H1 (cell line): ENCODE results near the gene BABAM2. TPM values are rescaled to one million over a fixed set of nuclear protein-coding genes. Genes with fewer than 3 reads are reported as not detected.

Experiments
- CTCF ChIA-PET: fragments of 300-600 bp; sonication (Branson Sonifier 250); formaldehyde crosslinking; loops from one replicate; lab custom pipeline; 2021; ENCODE audit not compliant: partially characterized antibody; lab: Charles Lee
- POLR2A ChIA-PET: fragments of 300-600 bp; sonication (Branson Sonifier 250); formaldehyde crosslinking; loops from one replicate; lab custom pipeline; 2021; ENCODE audit warnings: inconsistent platforms; ENCODE audit not compliant: partially characterized antibody; lab: Charles Lee
- DNase-seq, 2 experiments: peaks; one replicate each; pipeline versions ENCODE4 v3.0.0 to v3.0.0-alpha.2; 2010 to 2022; ENCODE audit warnings: low spot score in 2 of 2, low read depth in 1 of 2, mixed read lengths in 1 of 2
- FAIRE-seq: peaks from 2 replicates; lab custom pipeline; 2011; peaks lifted over from hg19 to GRCh38; lab: Jason Lieb, UNC
- H2AFZ ChIP-seq: 2 replicates; pipeline ENCODE4 v1.8.1; 2012; ENCODE audit warnings: low read length, inconsistent platforms
- H2AK5ac ChIP-seq: 2 replicates; pipeline ENCODE4 v1.6.1; 2013; ENCODE audit warnings: low read depth, low read length
- H2BK120ac ChIP-seq: replicated peaks from 2 replicates; pipeline ENCODE3; 2013; ENCODE audit warnings: low read depth, low read length, inconsistent platforms
- H2BK12ac ChIP-seq: 2 replicates; pipeline ENCODE4 v1.6.1; 2013; ENCODE audit warnings: low read depth, low read length
- H2BK15ac ChIP-seq: 2 replicates; pipeline ENCODE4 v1.6.1; 2013; ENCODE audit warnings: low read length
- H2BK20ac ChIP-seq: 2 replicates; pipeline ENCODE4 v1.6.1; 2013; ENCODE audit warnings: low read length
- H2BK5ac ChIP-seq: 2 replicates; pipeline ENCODE4 v1.6.1; 2013; ENCODE audit warnings: low read depth, low read length
- H3K14ac ChIP-seq: 2 replicates; pipeline ENCODE4 v1.6.1; 2013; ENCODE audit warnings: inconsistent platforms; ENCODE audit not compliant: insufficient read length
- H3K18ac ChIP-seq: 2 replicates; pipeline ENCODE4 v1.6.1; 2013; ENCODE audit warnings: low read length; ENCODE audit errors: extremely low read depth
- H3K23ac ChIP-seq: 2 replicates; pipeline ENCODE4 v1.6.1; 2013; ENCODE audit warnings: inconsistent platforms; ENCODE audit not compliant: insufficient read length
- H3K23me2 ChIP-seq: 2 replicates; pipeline ENCODE4 v1.6.1; 2013; ENCODE audit warnings: low read depth, low read length
- H3K27ac ChIP-seq: 2 replicates; pipeline ENCODE4 v1.6.1; 2011; ENCODE audit warnings: low read depth, low read length, inconsistent platforms
- H3K27me3 ChIP-seq, 4 experiments: replicated peaks in 1 of 4; 1 replicate in 1 of 4; 2 replicates in 3 of 4; pipeline versions ENCODE4 v1.6.1 to v1.8.1; 2011 to 2013; ENCODE audit warnings: low read length in 3 of 4, mild to moderate bottlenecking in 3 of 4, inconsistent platforms in 2 of 4, mixed read lengths in 2 of 4, moderate library complexity in 1 of 4; ENCODE audit not compliant: control insufficient read depth in 3 of 4, insufficient read depth in 3 of 4; ENCODE audit errors: extremely low read depth in 1 of 4
- H3K36me3 ChIP-seq, 4 experiments: 2 replicates each; pipeline versions ENCODE4 v1.6.1 to v1.8.1; 2011 to 2013; ENCODE audit warnings: mild to moderate bottlenecking in 4 of 4, low read length in 3 of 4, moderate library complexity in 2 of 4, control low read depth in 1 of 4, inconsistent platforms in 1 of 4; ENCODE audit not compliant: insufficient read depth in 4 of 4, control insufficient read depth in 2 of 4
- H3K4ac ChIP-seq: replicated peaks from 2 replicates; pipeline ENCODE3; 2013; ENCODE audit warnings: low read length, low read depth, mixed read lengths, inconsistent platforms; ENCODE audit not compliant: insufficient read length
- H3K4me1 ChIP-seq, 4 experiments: replicated peaks in 1 of 4; 1 replicate in 1 of 4; 2 replicates in 3 of 4; pipeline versions ENCODE4 v1.6.1 to v1.8.1; 2011 to 2013; ENCODE audit warnings: low read length in 3 of 4, inconsistent platforms in 2 of 4, mixed read lengths in 1 of 4; ENCODE audit not compliant: insufficient read depth in 4 of 4, control insufficient read depth in 3 of 4
- H3K4me2 ChIP-seq, 2 experiments: 2 replicates each; pipeline versions ENCODE4 v1.6.1 to v1.8.1; 2011 to 2013; ENCODE audit warnings: low read depth in 2 of 2, low read length in 2 of 2, control low read depth in 1 of 2, inconsistent platforms in 1 of 2, mild to moderate bottlenecking in 1 of 2; ENCODE audit not compliant: insufficient read depth in 1 of 2
- H3K4me3 ChIP-seq, 4 experiments: fragments of 200-600, 300-600 bp in 1 of 4; sonication (generic), shearing (Covaris generic), sonication (Bioruptor Twin) in 1 of 4; 2 replicates each; pipeline versions ENCODE4 v1.5.1 to v1.8.1; 2011 to 2016; ENCODE audit warnings: low read length in 4 of 4, low read depth in 3 of 4, control low read depth in 2 of 4, inconsistent platforms in 2 of 4, mild to moderate bottlenecking in 2 of 4, mixed read lengths in 1 of 4, moderate library complexity in 1 of 4; ENCODE audit not compliant: insufficient read depth in 2 of 4; ENCODE audit errors: extremely low read depth in 1 of 4
- H3K56ac ChIP-seq: replicated peaks from 2 replicates; pipeline ENCODE3; 2013; ENCODE audit warnings: low read depth, mild to moderate bottlenecking, mixed read lengths, low read length, inconsistent platforms; ENCODE audit not compliant: insufficient read length
- H3K79me1 ChIP-seq: 2 replicates; pipeline ENCODE4 v1.6.1; 2013; ENCODE audit warnings: low read depth, low read length, control low read depth
- H3K79me2 ChIP-seq, 2 experiments: 2 replicates each; pipeline versions ENCODE4 v1.6.1 to v1.8.1; 2012 to 2013; ENCODE audit warnings: low read length in 2 of 2, mild to moderate bottlenecking in 2 of 2, inconsistent platforms in 1 of 2; ENCODE audit not compliant: insufficient read depth in 2 of 2, control insufficient read depth in 1 of 2
- H3K9ac ChIP-seq, 4 experiments: replicated peaks in 1 of 4; 1 replicate in 1 of 4; 2 replicates in 3 of 4; pipeline versions ENCODE4 v1.6.1 to v1.8.1; 2011 to 2013; ENCODE audit warnings: low read depth in 3 of 4, low read length in 3 of 4, control low read depth in 2 of 4, mild to moderate bottlenecking in 2 of 4, moderate library complexity in 2 of 4, inconsistent platforms in 1 of 4; ENCODE audit errors: extremely low read depth in 1 of 4
- H3K9me3 ChIP-seq, 2 experiments: 2 replicates each; pipeline versions ENCODE4 v1.6.1 to v1.8.1; 2012 to 2013; ENCODE audit warnings: mild to moderate bottlenecking in 2 of 2, moderate library complexity in 2 of 2, control low read depth in 1 of 2, inconsistent platforms in 1 of 2, low read depth in 1 of 2, low read length in 1 of 2, mixed read lengths in 1 of 2; ENCODE audit not compliant: insufficient read depth in 2 of 2
- H4K20me1 ChIP-seq, 2 experiments: replicated peaks in 1 of 2; 2 replicates each; pipeline versions ENCODE3 to v1.8.1; 2011 to 2013; ENCODE audit warnings: inconsistent platforms in 2 of 2, low read length in 2 of 2, mild to moderate bottlenecking in 1 of 2; ENCODE audit not compliant: insufficient read depth in 2 of 2, control insufficient read depth in 1 of 2
- H4K5ac ChIP-seq: 2 replicates; pipeline ENCODE4 v1.6.1; 2013; ENCODE audit warnings: low read length, low read depth, mixed read lengths, inconsistent platforms; ENCODE audit not compliant: insufficient read length
- H4K8ac ChIP-seq: 2 replicates; pipeline ENCODE4 v1.8.0; 2013; ENCODE audit warnings: mild to moderate bottlenecking, moderate library complexity, low read length, inconsistent platforms; ENCODE audit not compliant: insufficient read depth; ENCODE audit errors: extremely low read depth
- H4K91ac ChIP-seq: replicated peaks from 2 replicates; pipeline ENCODE3; 2013; ENCODE audit warnings: low read length, mixed read lengths, inconsistent platforms; ENCODE audit not compliant: insufficient read length
- WGBS, 2 experiments: shearing (Covaris generic) in 1 of 2; methylation state at CpG; one replicate each; pipeline versions ENCODE4 v1.1.6 to v1.1.7; 2013 to 2015; ENCODE audit warnings: low lambda C conversion rate in 2 of 2, mixed read lengths in 2 of 2, inconsistent platforms in 1 of 2, low coverage in 1 of 2, missing lambda C conversion rate in 1 of 2; ENCODE audit not compliant: insufficient replicate concordance in 2 of 2, insufficient coverage in 1 of 2, insufficient read length in 1 of 2; ENCODE audit errors: extremely low coverage in 1 of 2, missing lambda C conversion rate in 1 of 2; 5-methylcytosine and 5-hydroxymethylcytosine counted together
- polyA plus RNA-seq, 7 experiments: library from polyadenylated mRNA; depleted of rRNA in 3 of 7; stranded (reverse) in 5 of 7; unstranded in 2 of 7; fragments of >200 nt in 5 of 7; fragments of 200-250 nt in 2 of 7; gene quantifications; 1 replicate in 5 of 7; 2 replicates in 1 of 7; 4 replicates in 1 of 7; pipeline versions ENCODE4 v1.2.1 to v1.2.3, GENCODE V29; 2011 to 2013; ENCODE audit warnings: missing spikeins in 2 of 7, mixed read lengths in 2 of 7
- total RNA-seq: library from RNA; stranded (reverse); fragmentation: NEBNext Ultra II Directional; extraction: Animal tissue kit (Norgen Biotek cat#: 25700); gene quantifications from 2 replicates; pipeline ENCODE4 v1.2.1, GENCODE V29; 2021

The BABAM2 gene
- total and polyA plus RNA-seq, 2 of the 8 experiments (the other 6 are each of a cell fraction or from before 2014, with no cell fraction given): 15.8 to 20.9 TPM

GRCh38 chr2:28054916-28055315 is 164.4 kb downstream of the BABAM2 start:
- 100% methylated on average over 1 of the region's 1 CpG; no CpG with 5 or more reads in 1 of the 2 experiments for WGBS, 2 experiments

More at GRCh38 chr2:28054916-28055315, 164.4 kb downstream of the BABAM2 start:
- Histone ChIP-seq H3K27me3 (no peaks in the 10 kb centered on the region), H3K36me3 (no peaks in the 10 kb centered on the region), H3K27ac (no peak overlapping the region), H2BK15ac (no peak overlapping the region), H2BK5ac (no peak overlapping the region), H3K9me3 (no peaks in the 10 kb centered on the region), H4K91ac (no peak overlapping the region), H3K18ac (no peak overlapping the region), H3K4ac (no peak overlapping the region), H4K20me1 (no peaks in the 10 kb centered on the region), H3K4me2 (no peak overlapping the region), H2AK5ac (no peak overlapping the region), H3K23ac (no peak overlapping the region), H3K56ac (no peak overlapping the region), H3K79me2 (no peaks in the 10 kb centered on the region), H2BK120ac (no peak overlapping the region), H3K79me1 (no peaks in the 10 kb centered on the region), H2BK20ac (no peak overlapping the region), H3K4me1 (no peaks in the 10 kb centered on the region), H4K5ac (no peak overlapping the region), H3K14ac (no peak overlapping the region), H4K8ac (no peak overlapping the region), H2AFZ (no peak overlapping the region), H3K9ac (no peak overlapping the region), H2BK12ac (no peak overlapping the region), H3K23me2 (no peaks in the 10 kb centered on the region), H3K4me3 (no peak overlapping the region)
- DNase-seq: no peak
- ChIA-PET POLR2A (interaction anchor here (0.9 kb wide), 1 partner anchor 55 kb away, joined by 3 read pairs; no protein-coding TSS in a partner anchor), CTCF (no interaction called here)
- no peak for FAIRE-seq
